Measurements from ENCODE around the gene GABBR2.
"Not testable (repeated sequence)": the region's sequence is repeated elsewhere in the genome, so short reads cannot be mapped to it uniquely, and the experiment has no call there.

Gene GABBR2

GRCh38 chr9:98594546-98595160 lies 114.1 kb downstream of the GABBR2 start:
- no peak overlapping the region for H3K4me3 ChIP-seq (ENCODE audit: low read length)
- TF ChIP-seq ZNF274 (IDR thresholded peaks at IDR 0.05; ENCODE audit: low read depth, low read length): no peak

DNA sequence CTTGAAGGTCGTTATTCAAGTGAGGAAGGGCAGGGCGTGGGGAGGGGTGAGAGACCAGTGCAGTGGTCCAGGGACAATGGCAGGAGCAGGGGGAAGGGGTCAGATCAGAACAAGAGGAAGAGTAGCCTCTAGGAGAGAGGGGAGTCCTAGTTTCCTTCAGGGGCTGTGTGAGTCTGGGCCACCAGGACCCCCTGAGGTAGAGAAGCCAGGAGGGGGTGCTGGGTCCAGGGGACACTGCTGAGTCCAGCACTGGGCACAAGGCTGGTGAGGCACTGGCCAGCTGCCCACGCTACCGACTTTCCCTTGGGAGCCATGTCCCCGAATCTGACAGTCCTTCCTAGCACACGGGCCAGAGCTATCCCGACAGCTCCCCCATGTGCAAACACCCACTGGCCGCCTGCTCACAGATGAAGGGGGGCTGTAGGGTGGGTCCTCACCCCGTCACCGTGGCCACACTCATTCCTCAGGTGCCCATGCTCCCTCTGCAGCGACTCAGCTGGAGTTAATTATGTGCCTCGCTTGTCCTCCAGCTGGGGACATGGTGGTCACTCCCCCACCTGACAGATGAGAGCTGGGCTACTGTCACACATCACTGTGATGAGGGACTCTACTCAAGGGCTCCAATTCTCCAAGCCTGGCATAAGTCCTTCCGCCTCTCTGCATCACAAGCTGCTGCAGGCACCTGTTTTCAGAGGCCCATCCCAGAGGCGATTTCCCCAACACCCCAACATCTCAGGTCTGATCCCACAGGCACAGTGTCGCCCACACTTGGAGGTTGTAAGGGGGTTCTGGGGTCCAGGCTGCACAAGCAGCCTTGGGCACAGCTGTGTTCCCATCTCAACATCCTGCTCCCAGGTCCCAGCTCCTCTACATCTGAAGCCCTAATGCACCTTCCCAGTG lies 115.1 kb downstream of the GABBR2 start:
- no peak overlapping the region for H3K4me3 ChIP-seq (ENCODE audit: low read length)
- TF ChIP-seq ZNF274 (IDR thresholded peaks at IDR 0.05; ENCODE audit: low read depth, low read length): no peak

DNA sequence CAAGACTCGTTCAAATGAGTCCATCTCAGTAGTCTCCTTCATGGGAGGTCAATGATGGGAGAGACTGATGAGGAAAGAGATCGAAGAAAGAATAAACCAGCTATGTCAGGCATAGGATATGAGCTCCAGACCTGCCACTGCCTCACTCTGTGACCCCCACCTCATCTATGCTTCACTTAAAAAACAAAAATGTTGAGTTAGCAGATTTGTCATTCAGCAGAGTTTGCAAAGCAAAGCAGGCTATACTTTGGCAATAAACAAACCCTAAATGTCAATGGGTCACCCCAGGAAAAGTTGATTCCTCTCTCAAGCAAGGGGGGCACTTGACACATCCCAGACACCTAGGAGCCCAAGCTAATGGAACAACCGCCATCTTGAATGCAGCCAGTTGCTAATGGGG lies 117.0 kb downstream of the GABBR2 start:
- TF ChIP-seq ZNF274 (IDR thresholded peaks at IDR 0.05; ENCODE audit: low read depth, low read length): no peak
- H3K4me3 ChIP-seq (ENCODE audit: low read length): no peak overlapping the region

DNA sequence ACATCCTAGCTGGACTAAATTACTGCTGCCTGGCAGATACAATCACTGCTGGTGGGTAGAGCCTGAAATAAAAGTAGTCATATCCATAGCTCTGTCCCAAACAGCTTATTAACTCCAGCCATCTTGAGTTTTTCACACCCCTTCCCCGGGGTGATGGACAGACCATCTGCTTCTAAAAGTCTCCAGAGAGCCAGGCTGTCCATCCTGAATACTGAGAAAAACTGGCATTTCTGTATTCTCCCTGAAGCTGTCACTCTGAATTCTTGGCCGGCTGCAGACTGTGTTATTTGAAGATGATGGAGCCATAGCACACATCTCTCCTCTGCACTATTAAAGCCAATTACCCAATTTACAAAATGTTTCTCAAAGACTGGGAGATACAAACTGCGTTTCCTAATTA lies 118.6 kb downstream of the GABBR2 start:
- TF ChIP-seq ZNF274 (IDR thresholded peaks at IDR 0.05; ENCODE audit: low read depth, low read length): no peak
- H3K4me3 ChIP-seq (ENCODE audit: low read length): no peak overlapping the region

- H3K4me3 ChIP-seq (ENCODE audit: low read length): no peak overlapping the region
- no peak for TF ChIP-seq ZNF274 (IDR thresholded peaks at IDR 0.05; ENCODE audit: low read depth, low read length)
These were observed 119.6 kb downstream of the GABBR2 start for GRCh38 chr9:98589102-98589501.

GRCh38 chr9:98584853-98585438 lies 123.8 kb downstream of the GABBR2 start:
- not testable (repeated sequence) for H3K4me3 ChIP-seq (ENCODE audit: low read length)

DNA sequence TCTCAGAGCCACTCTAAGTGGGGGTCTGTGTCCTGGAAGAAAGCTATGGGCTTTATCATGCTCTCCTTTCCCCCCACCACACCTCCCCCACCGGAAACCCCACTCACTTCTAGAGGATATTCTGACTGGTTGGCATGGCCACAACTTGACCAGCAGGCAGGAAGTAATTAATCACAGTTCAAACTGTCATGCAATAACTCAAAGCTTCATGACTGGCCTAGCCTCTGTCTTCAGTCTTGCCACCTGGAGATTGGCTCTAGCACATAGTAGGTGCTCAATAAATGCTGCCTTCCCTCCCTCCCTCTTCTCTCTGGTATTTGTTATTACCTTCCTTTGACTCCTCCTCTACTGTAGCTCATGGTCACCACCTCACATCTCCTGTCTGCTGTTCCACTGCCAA lies 124.7 kb downstream of the GABBR2 start:
- TF ChIP-seq ZNF274 (IDR thresholded peaks at IDR 0.05; ENCODE audit: low read depth, low read length): no peak

DNA sequence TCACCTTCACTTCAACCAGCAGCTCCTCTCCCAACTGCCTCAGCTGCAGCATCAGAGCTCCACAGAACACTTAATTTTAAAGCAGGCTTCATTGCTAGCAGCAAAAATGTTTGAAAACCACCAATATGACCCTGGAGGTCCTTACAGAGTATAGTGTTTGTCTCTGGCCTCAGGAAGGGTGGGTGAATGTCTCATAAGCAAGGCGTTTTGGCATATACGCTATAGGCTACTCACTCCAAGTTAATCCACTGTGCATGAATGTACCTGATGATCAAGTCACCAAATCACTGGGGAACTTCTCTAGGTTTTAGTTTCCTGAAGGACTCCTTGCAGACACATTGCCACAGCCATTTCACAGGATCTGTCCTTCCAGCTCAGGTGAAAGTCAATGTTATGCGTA lies 125.3 kb downstream of the GABBR2 start:
- no peak overlapping the region for H3K4me3 ChIP-seq (ENCODE audit: low read length)
- no peak for TF ChIP-seq ZNF274 (IDR thresholded peaks at IDR 0.05; ENCODE audit: low read depth, low read length)

More for the DNA sequence above, 124.7 kb downstream of the GABBR2 start:
- H3K4me3 ChIP-seq (ENCODE audit: low read length): no peak overlapping the region

GRCh38 chr9:98580956-98581355 lies 127.8 kb downstream of the GABBR2 start:
- no peak for TF ChIP-seq ZNF274 (IDR thresholded peaks at IDR 0.05; ENCODE audit: low read depth, low read length)
- H3K4me3 ChIP-seq (ENCODE audit: low read length): no peak overlapping the region

GRCh38 chr9:98579700-98580099 lies 129.0 kb downstream of the GABBR2 start:
- H3K4me3 ChIP-seq (ENCODE audit: low read length): no peak overlapping the region
- TF ChIP-seq ZNF274 (IDR thresholded peaks at IDR 0.05; ENCODE audit: low read depth, low read length): no peak

GRCh38 chr9:98577446-98577845 lies 131.3 kb downstream of the GABBR2 start:
- H3K4me3 ChIP-seq (ENCODE audit: low read length): no peak overlapping the region
- TF ChIP-seq ZNF274 (IDR thresholded peaks at IDR 0.05; ENCODE audit: low read depth, low read length): no peak

DNA sequence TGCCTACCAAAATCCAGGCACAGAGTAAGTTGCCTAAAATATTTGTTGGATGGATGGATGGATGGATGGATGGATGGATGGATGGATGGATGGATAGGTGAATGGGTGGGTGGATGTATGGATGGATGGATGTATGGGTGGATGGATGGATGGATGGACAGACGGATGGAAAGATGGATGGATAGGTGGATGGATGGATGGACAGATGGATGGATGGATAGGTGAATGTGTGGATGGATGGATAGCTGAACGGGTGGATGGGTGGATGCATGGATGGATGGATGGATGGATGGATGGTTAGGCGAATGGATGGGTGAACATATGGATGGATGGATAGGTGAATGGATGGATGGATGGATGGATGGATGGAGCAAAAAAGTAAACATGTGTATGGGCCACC lies 131.9 kb downstream of the GABBR2 start:
- H3K4me3 ChIP-seq (ENCODE audit: low read length): no peak overlapping the region
- TF ChIP-seq ZNF274 (IDR thresholded peaks at IDR 0.05; ENCODE audit: low read depth, low read length): no peak

GRCh38 chr9:98576354-98576753 lies 132.4 kb downstream of the GABBR2 start:
- no peak overlapping the region for H3K4me3 ChIP-seq (ENCODE audit: low read length)
- TF ChIP-seq ZNF274 (IDR thresholded peaks at IDR 0.05; ENCODE audit: low read depth, low read length): no peak

DNA sequence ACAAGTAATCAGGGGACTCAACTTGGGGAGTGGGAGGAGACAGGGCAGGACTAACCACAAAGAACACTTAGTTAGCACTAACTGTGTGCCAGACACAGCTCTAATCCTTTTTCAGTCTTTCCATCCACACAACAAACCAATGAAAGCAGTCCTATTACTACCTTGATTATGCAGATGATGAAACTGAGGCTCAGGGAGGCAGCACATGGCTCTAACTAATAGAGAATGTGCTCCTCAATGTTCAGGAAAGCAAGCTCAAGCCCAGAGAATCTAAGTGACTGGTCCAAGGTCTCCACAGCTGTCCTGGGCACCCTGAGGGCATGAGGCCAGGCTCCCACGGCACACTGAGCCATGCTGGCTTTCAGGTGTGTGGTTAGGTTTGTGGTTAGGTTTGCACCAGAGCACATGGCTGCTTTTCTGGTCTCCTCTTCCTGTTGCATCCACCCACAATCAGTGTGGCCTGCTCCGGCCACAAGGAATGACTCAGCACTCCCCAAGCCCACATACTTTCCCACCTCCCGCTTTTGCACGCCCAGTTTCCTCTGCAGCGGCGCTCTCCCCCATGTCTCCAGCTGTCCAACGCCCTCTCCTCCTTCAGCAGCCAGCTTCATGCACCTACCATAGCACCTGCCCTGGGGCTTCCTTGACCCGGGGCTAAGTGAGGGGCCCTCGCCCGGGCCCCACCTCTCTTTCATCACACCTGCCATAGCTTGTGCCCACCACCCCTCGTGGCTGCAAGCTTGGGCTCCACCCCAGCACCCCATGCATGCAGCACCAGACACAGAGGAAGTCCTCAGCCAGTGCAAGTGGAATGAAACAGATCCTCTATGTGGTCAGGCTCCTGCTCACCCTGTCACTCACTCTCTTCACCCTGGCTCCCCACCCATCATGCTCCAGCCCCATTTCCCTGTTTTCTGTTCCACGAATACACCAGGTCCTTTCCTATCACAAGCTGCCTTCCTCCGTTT lies 133.1 kb downstream of the GABBR2 start:
- TF ChIP-seq ZNF274 (IDR thresholded peaks at IDR 0.05; ENCODE audit: low read depth, low read length): no peak
- H3K4me3 ChIP-seq (ENCODE audit: low read length): no peak overlapping the region
